GM23338 (cell line): ENCODE data around the gene XPNPEP1.

ENCODE experiments used
- CREB1 ChIP-seq: fragments of 250-450 bp; sonication (Bioruptor Pico); IDR thresholded peaks from 2 replicates; pipeline ENCODE4 v1.5.0; 2020; ENCODE audit warnings: low read depth, mild to moderate bottlenecking, moderate library complexity
- CTCF ChIP-seq, 2 experiments: fragments of 200-600 bp in 1 of 2; sonication (generic) in 1 of 2; conservative IDR thresholded peaks; 2 replicates each; pipeline versions ENCODE4 v1.5.1 to v1.6.1; 2016 to 2017; ENCODE audit warnings: antibody characterized with exemption in 2 of 2, low read depth in 2 of 2, mild to moderate bottlenecking in 2 of 2, moderate library complexity in 1 of 2
- EZH2 ChIP-seq: fragments of 200-600 bp; sonication (generic); IDR thresholded peaks from one replicate; pipeline ENCODE4 v1.8.0; 2017; ENCODE audit warnings: antibody characterized with exemption, mild to moderate bottlenecking, low read depth; ENCODE audit not compliant: unreplicated experiment
- EZH2phosphoT487 ChIP-seq: fragments of 200-600 bp; sonication (generic); IDR thresholded peaks from one replicate; pipeline ENCODE4 v1.8.1; 2018; ENCODE audit warnings: antibody characterized with exemption; ENCODE audit not compliant: unreplicated experiment
- NANOG ChIP-seq: IDR thresholded peaks from 2 replicates; pipeline ENCODE4 v1.6.1; 2016; ENCODE audit warnings: antibody characterized with exemption, borderline replicate concordance
- POLR2AphosphoS5 ChIP-seq: IDR thresholded peaks from 2 replicates; pipeline ENCODE4 v1.6.1; 2016; ENCODE audit warnings: antibody characterized with exemption, low read depth
- STAT1 ChIP-seq: IDR thresholded peaks from one replicate; pipeline ENCODE4 v1.6.1; 2016; ENCODE audit warnings: antibody characterized with exemption; ENCODE audit not compliant: unreplicated experiment
- TF ChIP-seq, protein P1 (sequence below): IDR thresholded peaks from one replicate; pipeline ENCODE4 v1.6.1; 2018; ENCODE audit warnings: antibody characterized with exemption; ENCODE audit not compliant: unreplicated experiment

DNA sequence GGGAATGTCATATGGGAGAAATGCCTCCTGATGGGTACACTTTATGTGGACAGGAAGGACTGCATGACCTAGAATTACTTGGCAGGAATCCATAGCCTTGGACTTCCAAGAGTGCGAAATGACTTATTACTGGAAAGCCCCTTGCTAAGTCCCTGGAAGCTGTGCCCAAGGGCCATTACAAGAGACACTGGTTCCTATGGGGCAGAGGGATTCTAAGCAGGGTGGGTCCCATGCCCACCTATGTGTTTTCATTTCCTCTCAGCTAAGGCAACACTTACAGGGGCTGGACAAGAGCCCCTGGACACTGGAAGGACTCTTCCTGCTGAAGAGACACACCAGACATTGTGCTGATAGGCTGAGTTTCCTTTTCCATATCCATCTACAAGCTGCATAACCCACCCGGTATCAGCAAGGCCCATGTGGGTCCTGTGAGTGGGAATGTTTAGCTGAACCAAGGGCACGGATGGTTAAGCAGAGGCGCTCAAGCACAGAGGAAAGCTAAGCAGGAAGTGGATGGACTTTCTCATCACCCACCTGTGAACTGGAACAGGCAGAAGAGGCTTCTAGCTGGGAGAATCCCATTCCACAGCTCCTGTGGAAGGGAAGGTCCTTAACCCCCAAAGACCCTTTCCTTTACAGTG, 56.2 kb downstream of the XPNPEP1 start:
- no peak for TF ChIP-seq CTCF (conservative IDR thresholded peaks at IDR 0.05; ENCODE audit: low read depth in 2 of 2)
- TF ChIP-seq EZH2phosphoT487: no peak
- TF ChIP-seq POLR2AphosphoS5: no peak
- TF ChIP-seq CREB1 (CRISPR knock-in tag): no peak
- TF ChIP-seq EZH2: no peak
- no peak for TF ChIP-seq STAT1
- TF ChIP-seq, protein P1, sequence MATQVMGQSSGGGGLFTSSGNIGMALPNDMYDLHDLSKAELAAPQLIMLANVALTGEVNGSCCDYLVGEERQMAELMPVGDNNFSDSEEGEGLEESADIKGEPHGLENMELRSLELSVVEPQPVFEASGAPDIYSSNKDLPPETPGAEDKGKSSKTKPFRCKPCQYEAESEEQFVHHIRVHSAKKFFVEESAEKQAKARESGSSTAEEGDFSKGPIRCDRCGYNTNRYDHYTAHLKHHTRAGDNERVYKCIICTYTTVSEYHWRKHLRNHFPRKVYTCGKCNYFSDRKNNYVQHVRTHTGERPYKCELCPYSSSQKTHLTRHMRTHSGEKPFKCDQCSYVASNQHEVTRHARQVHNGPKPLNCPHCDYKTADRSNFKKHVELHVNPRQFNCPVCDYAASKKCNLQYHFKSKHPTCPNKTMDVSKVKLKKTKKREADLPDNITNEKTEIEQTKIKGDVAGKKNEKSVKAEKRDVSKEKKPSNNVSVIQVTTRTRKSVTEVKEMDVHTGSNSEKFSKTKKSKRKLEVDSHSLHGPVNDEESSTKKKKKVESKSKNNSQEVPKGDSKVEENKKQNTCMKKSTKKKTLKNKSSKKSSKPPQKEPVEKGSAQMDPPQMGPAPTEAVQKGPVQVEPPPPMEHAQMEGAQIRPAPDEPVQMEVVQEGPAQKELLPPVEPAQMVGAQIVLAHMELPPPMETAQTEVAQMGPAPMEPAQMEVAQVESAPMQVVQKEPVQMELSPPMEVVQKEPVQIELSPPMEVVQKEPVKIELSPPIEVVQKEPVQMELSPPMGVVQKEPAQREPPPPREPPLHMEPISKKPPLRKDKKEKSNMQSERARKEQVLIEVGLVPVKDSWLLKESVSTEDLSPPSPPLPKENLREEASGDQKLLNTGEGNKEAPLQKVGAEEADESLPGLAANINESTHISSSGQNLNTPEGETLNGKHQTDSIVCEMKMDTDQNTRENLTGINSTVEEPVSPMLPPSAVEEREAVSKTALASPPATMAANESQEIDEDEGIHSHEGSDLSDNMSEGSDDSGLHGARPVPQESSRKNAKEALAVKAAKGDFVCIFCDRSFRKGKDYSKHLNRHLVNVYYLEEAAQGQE: no peak
- no peak for TF ChIP-seq NANOG
